ENCODE data around the gene PTEN. TPM values are rescaled to one million over a fixed set of nuclear protein-coding genes. Genes with fewer than 3 reads are reported as not detected.

Gene PTEN

Small RNAs within 50 kb of the gene (small RNA-seq; reads per million reads assigned to genes)
- not detected for gene RF00284 (ENCODE audit: insufficient read depth)
- gene RN7SL78P (ENCODE audit: insufficient read depth), result not detected
